Trophoblast cell (in vitro differentiated cells and primary cell): ENCODE data around the gene XCL2.
"Not testable (repeated sequence)": the region's sequence is repeated elsewhere in the genome, so short reads cannot be mapped to it uniquely, and the experiment has no call there.

Experiments
- DNase-seq, 2 donors: peaks; one replicate each; pipeline ENCODE4 v3.0.0-alpha.2; 2016
- H2AFZ ChIP-seq: 2 replicates; pipeline ENCODE4 v1.6.1; 2013; ENCODE audit warnings: low read length, moderate library complexity, mild to moderate bottlenecking; ENCODE audit not compliant: insufficient read depth, poor library complexity
- H2AK5ac ChIP-seq: 2 replicates; pipeline ENCODE4 v1.6.1; 2013; ENCODE audit warnings: mild to moderate bottlenecking, low read length
- H2BK120ac ChIP-seq: 2 replicates; pipeline ENCODE4 v1.6.1; 2013; ENCODE audit warnings: low read length, mild to moderate bottlenecking, moderate library complexity; ENCODE audit not compliant: insufficient read depth, poor library complexity
- H2BK12ac ChIP-seq: 2 replicates; pipeline ENCODE4 v1.6.1; 2013; ENCODE audit warnings: mild to moderate bottlenecking, low read length, moderate library complexity
- H2BK5ac ChIP-seq: 2 replicates; pipeline ENCODE4 v1.6.1; 2013; ENCODE audit warnings: low read length, low read depth, moderate library complexity, mild to moderate bottlenecking; ENCODE audit not compliant: poor library complexity
- H3K14ac ChIP-seq: 2 replicates; pipeline ENCODE4 v1.6.1; 2013; ENCODE audit warnings: mild to moderate bottlenecking, low read length
- H3K18ac ChIP-seq: 2 replicates; pipeline ENCODE4 v1.6.1; 2013; ENCODE audit warnings: mild to moderate bottlenecking, low read length
- H3K23ac ChIP-seq: 2 replicates; pipeline ENCODE4 v1.6.1; 2013; ENCODE audit warnings: low read length
- H3K27ac ChIP-seq: 2 replicates; pipeline ENCODE4 v1.5.1; 2013; ENCODE audit warnings: low read depth, mild to moderate bottlenecking, inconsistent platforms, low read length, moderate library complexity
- H3K27me3 ChIP-seq: 2 replicates; pipeline ENCODE4 v1.6.1; 2013; ENCODE audit warnings: inconsistent platforms, mild to moderate bottlenecking, low read length, moderate library complexity; ENCODE audit not compliant: insufficient read depth
- H3K36me3 ChIP-seq, 2 experiments: 1 replicate in 1 of 2; 2 replicates in 1 of 2; pipeline ENCODE4 v1.6.1; 2013; ENCODE audit warnings: low read length in 2 of 2, mild to moderate bottlenecking in 2 of 2, moderate library complexity in 1 of 2; ENCODE audit not compliant: insufficient read depth in 2 of 2, control insufficient read depth in 1 of 2
- H3K4ac ChIP-seq: 2 replicates; pipeline ENCODE4 v1.6.1; 2013; ENCODE audit warnings: low read depth, mild to moderate bottlenecking, low read length, moderate library complexity
- H3K4me1 ChIP-seq, 2 experiments: 1 replicate in 1 of 2; 2 replicates in 1 of 2; pipeline ENCODE4 v1.6.1; 2013; ENCODE audit warnings: low read length in 2 of 2, mild to moderate bottlenecking in 2 of 2, moderate library complexity in 1 of 2; ENCODE audit not compliant: insufficient read depth in 2 of 2, control insufficient read depth in 1 of 2
- H3K4me2 ChIP-seq: 2 replicates; pipeline ENCODE4 v1.6.1; 2013; ENCODE audit warnings: inconsistent platforms, mild to moderate bottlenecking, low read length, moderate library complexity
- H3K4me3 ChIP-seq: 2 replicates; pipeline ENCODE4 v1.5.1; 2013; ENCODE audit warnings: mild to moderate bottlenecking, low read depth, low read length, inconsistent platforms
- H3K79me1 ChIP-seq: one replicate; pipeline ENCODE4 v1.6.1; 2013; ENCODE audit warnings: low read length
- H3K79me2 ChIP-seq: 2 replicates; pipeline ENCODE4 v1.6.1; 2013; ENCODE audit warnings: low read length, mild to moderate bottlenecking; ENCODE audit not compliant: control insufficient read depth, insufficient read depth, poor library complexity
- H3K9ac ChIP-seq: 2 replicates; pipeline ENCODE4 v1.6.1; 2013; ENCODE audit warnings: mild to moderate bottlenecking, low read length
- H3K9me3 ChIP-seq: 2 replicates; pipeline ENCODE4 v1.6.1; 2013; ENCODE audit warnings: low read depth, mild to moderate bottlenecking, control low read depth, inconsistent platforms, low read length; ENCODE audit not compliant: insufficient read depth
- H4K12ac ChIP-seq: 2 replicates; pipeline ENCODE4 v1.6.1; 2013; ENCODE audit warnings: low read depth, mild to moderate bottlenecking, low read length, moderate library complexity
- H4K8ac ChIP-seq: 2 replicates; pipeline ENCODE4 v1.6.1; 2013; ENCODE audit warnings: low read depth, mild to moderate bottlenecking, low read length, moderate library complexity
- H4K91ac ChIP-seq: one replicate; pipeline ENCODE4 v1.6.1; 2013; ENCODE audit warnings: low read depth, mild to moderate bottlenecking, low read length, moderate library complexity
- WGBS: extraction: QIAGEN DNeasy Blood & Tissue Kit; methylation state at CpG from one replicate; pipeline ENCODE4 v1.1.7; 2013; ENCODE audit warnings: missing lambda C conversion rate; ENCODE audit not compliant: insufficient read length, insufficient coverage; ENCODE audit errors: extremely low coverage; 5-methylcytosine and 5-hydroxymethylcytosine counted together

Gene XCL2

GRCh38 chr1:168576245-168576688, 32.5 kb upstream of the XCL2 start, which contains the start of gene XCL1:
Gene XCL1, plus strand, starts transcription at chr1:168576605. Its CDS starts 33 bp downstream, at chr1:168576638.
- DNase-seq, H3K4ac ChIP-seq, H3K27me3 ChIP-seq, H3K79me2 ChIP-seq, H3K18ac ChIP-seq, H3K4me2 ChIP-seq, H2BK5ac ChIP-seq, H3K79me1 ChIP-seq, H4K91ac ChIP-seq, H3K36me3 ChIP-seq, H3K9ac ChIP-seq, H3K4me3 ChIP-seq, H3K14ac ChIP-seq, H2AFZ ChIP-seq, H2AK5ac ChIP-seq, H2BK12ac ChIP-seq, H4K12ac ChIP-seq, H3K9me3 ChIP-seq, H4K8ac ChIP-seq, H3K4me1 ChIP-seq, H3K23ac ChIP-seq, H3K27ac ChIP-seq, H2BK120ac ChIP-seq: not testable (repeated sequence)
- no CpG with 5 or more reads among the region's 6 CpGs for WGBS

GRCh38 chr1:168574234-168574633, 30.4 kb upstream of the XCL2 start:
- H3K4ac ChIP-seq, H3K79me1 ChIP-seq, H2BK12ac ChIP-seq, H3K14ac ChIP-seq, H4K12ac ChIP-seq, H3K18ac ChIP-seq, H2AFZ ChIP-seq, H3K9ac ChIP-seq, H2BK5ac ChIP-seq, H3K23ac ChIP-seq, H4K8ac ChIP-seq, H3K79me2 ChIP-seq, H2BK120ac ChIP-seq, H3K4me1 ChIP-seq, H3K27ac ChIP-seq, H3K9me3 ChIP-seq, H3K27me3 ChIP-seq, H3K36me3 ChIP-seq, H2AK5ac ChIP-seq, H3K4me3 ChIP-seq, H4K91ac ChIP-seq, H3K4me2 ChIP-seq: not testable (repeated sequence)
- peak in 1 of 2 donors; percentile 29 for DNase-seq
- no CpG with 5 or more reads among the region's 4 CpGs for WGBS

GRCh38 chr1:168572633-168573032, 28.8 kb upstream of the XCL2 start:
- H2BK12ac ChIP-seq: no peak overlapping the region
- H3K27me3 ChIP-seq: no peaks in the 10 kb centered on the region
- no peak overlapping the region for H4K8ac ChIP-seq
- no peaks in the 10 kb centered on the region for H3K79me1 ChIP-seq
- H3K9ac ChIP-seq: no peak overlapping the region
- H2BK5ac ChIP-seq: no peak overlapping the region
- no peak overlapping the region for H3K4me2 ChIP-seq
- no CpG with 5 or more reads among the region's 3 CpGs for WGBS
- H3K14ac ChIP-seq: no peak overlapping the region
- no peak overlapping the region for H3K4ac ChIP-seq
- H2AK5ac ChIP-seq: no peak overlapping the region
- no peak overlapping the region for H3K4me3 ChIP-seq
- no peaks in the 10 kb centered on the region for H3K4me1 ChIP-seq
- H3K9me3 ChIP-seq: no peaks in the 10 kb centered on the region
- no peak for DNase-seq
- H3K27ac ChIP-seq: no peak overlapping the region
- H2BK120ac ChIP-seq: no peak overlapping the region
- H4K12ac ChIP-seq: no peak overlapping the region
- H4K91ac ChIP-seq: no peak overlapping the region
- H3K23ac ChIP-seq: no peak overlapping the region
- no peak overlapping the region for H3K18ac ChIP-seq
- no peaks in the 10 kb centered on the region for H3K36me3 ChIP-seq
- no peak overlapping the region for H2AFZ ChIP-seq
- no peaks in the 10 kb centered on the region for H3K79me2 ChIP-seq

- no peaks in the 10 kb centered on the region for H3K27me3 ChIP-seq
- H3K14ac ChIP-seq: no peak overlapping the region
- no peak overlapping the region for H3K27ac ChIP-seq
- no peak overlapping the region for H2BK12ac ChIP-seq
- H4K91ac ChIP-seq: no peak overlapping the region
- no peak overlapping the region for H2BK5ac ChIP-seq
- H4K12ac ChIP-seq: no peak overlapping the region
- no peak overlapping the region for H3K23ac ChIP-seq
- H3K36me3 ChIP-seq: no peaks in the 10 kb centered on the region
- H3K9ac ChIP-seq: no peak overlapping the region
- no peak overlapping the region for H2BK120ac ChIP-seq
- no peak overlapping the region for H3K4me3 ChIP-seq
- DNase-seq: no peak
- no peak overlapping the region for H3K4me2 ChIP-seq
- H3K18ac ChIP-seq: no peak overlapping the region
- H3K9me3 ChIP-seq: no peaks in the 10 kb centered on the region
- H2AFZ ChIP-seq: no peak overlapping the region
- WGBS: no CpG with 5 or more reads among the region's 3 CpGs
- no peak overlapping the region for H4K8ac ChIP-seq
- H3K79me2 ChIP-seq: no peaks in the 10 kb centered on the region
- no peaks in the 10 kb centered on the region for H3K4me1 ChIP-seq
- no peak overlapping the region for H3K4ac ChIP-seq
- no peaks in the 10 kb centered on the region for H3K79me1 ChIP-seq
- H2AK5ac ChIP-seq: no peak overlapping the region
Measured at GRCh38 chr1:168570652-168571051, 26.9 kb upstream of the XCL2 start.
